ENCODE data around the gene MYRIP. TPM values are rescaled to one million over a fixed set of nuclear protein-coding genes. Genes with fewer than 3 reads are reported as not detected.

The MYRIP gene
- total RNA-seq, 1 experiment from 2014 or later = 0.44 TPM

DNA sequence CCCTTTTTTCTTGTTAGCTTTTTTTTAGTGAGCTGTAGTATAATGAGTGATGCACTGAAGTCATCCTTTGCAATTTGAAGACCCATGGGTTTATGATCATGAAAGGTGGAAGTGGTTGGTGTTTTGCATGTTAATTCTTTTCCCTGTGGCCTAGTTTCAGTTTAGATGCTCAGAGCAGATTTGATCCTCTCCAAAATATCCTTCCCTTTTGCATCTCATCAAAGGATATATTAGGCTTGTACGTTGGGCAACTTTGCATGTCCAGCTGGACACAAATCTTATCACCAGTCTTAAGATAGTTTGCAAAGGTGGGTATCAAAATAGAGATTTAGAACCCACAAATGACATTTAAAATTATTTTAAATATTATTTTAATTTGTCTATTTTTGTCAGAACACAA is 72.7 kb downstream of the MYRIP start:
- H3K9me2 ChIP-seq (ENCODE audit: insufficient read depth) = no peaks in the 10 kb centered on the region
- no peak overlapping the region for H2AFZ ChIP-seq (ENCODE audit: low read depth, low read length, poor library complexity, severe bottlenecking)
- intact Hi-C loops (cut with micrococcal nuclease) = no loop called here
- DNase-seq (ENCODE audit: low read depth, low spot score) (no peak), ATAC-seq (no peak)
- TF ChIP-seq, protein P1, sequence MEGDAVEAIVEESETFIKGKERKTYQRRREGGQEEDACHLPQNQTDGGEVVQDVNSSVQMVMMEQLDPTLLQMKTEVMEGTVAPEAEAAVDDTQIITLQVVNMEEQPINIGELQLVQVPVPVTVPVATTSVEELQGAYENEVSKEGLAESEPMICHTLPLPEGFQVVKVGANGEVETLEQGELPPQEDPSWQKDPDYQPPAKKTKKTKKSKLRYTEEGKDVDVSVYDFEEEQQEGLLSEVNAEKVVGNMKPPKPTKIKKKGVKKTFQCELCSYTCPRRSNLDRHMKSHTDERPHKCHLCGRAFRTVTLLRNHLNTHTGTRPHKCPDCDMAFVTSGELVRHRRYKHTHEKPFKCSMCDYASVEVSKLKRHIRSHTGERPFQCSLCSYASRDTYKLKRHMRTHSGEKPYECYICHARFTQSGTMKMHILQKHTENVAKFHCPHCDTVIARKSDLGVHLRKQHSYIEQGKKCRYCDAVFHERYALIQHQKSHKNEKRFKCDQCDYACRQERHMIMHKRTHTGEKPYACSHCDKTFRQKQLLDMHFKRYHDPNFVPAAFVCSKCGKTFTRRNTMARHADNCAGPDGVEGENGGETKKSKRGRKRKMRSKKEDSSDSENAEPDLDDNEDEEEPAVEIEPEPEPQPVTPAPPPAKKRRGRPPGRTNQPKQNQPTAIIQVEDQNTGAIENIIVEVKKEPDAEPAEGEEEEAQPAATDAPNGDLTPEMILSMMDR (IDR thresholded peaks at IDR 0.05 in 2 of 3, conservative IDR thresholded peaks at IDR 0.05 in 1 of 3; ENCODE audit: borderline replicate concordance in 1 of 3, insufficient read depth in 1 of 3, low read depth in 2 of 3, low read length in 2 of 3) = no peak
- H3K79me2 ChIP-seq (ENCODE audit: insufficient read depth, low read length) = no peaks in the 10 kb centered on the region
- no peaks in the 10 kb centered on the region for H3K27me3 ChIP-seq (ENCODE audit: insufficient read depth, low read length)
- H3K4me1 ChIP-seq (ENCODE audit: control insufficient read depth in 1 of 2, insufficient read depth in 2 of 2, low read length in 2 of 2) = no peaks in the 10 kb centered on the region
- RAD21 ChIA-PET (ENCODE audit: low non-redundant PET in 1 of 2, low total read pairs in 2 of 2, uncharacterized antibody in 2 of 2, unreplicated experiment in 2 of 2) = no interaction called here
- CTCF ChIA-PET = no interaction called here
- H3K4me3 ChIP-seq (replicated peaks in 1 of 2; ENCODE audit: low read depth in 1 of 2, low read length in 2 of 2) = no peak overlapping the region
- H4K20me1 ChIP-seq (ENCODE audit: insufficient read depth) = no peaks in the 10 kb centered on the region
- H3K4me2 ChIP-seq (ENCODE audit: low read length) = no peak overlapping the region
- POLR2A ChIA-PET = no interaction called here
- H3K9ac ChIP-seq (ENCODE audit: low read length) = no peak overlapping the region
- H3K36me3 ChIP-seq (ENCODE audit: control insufficient read depth in 1 of 2, insufficient read depth in 2 of 2, low read length in 2 of 2) = no peaks in the 10 kb centered on the region
- BruUV-seq (replicated peaks) = no TSS peak
- no peak overlapping the region for H3K27ac ChIP-seq (ENCODE audit: low read depth, low read length)
- H3K9me3 ChIP-seq (ENCODE audit: control insufficient read depth in 1 of 2, insufficient read depth in 1 of 2, low read depth in 1 of 2, low read length in 2 of 2) = no peaks in the 10 kb centered on the region

DNA sequence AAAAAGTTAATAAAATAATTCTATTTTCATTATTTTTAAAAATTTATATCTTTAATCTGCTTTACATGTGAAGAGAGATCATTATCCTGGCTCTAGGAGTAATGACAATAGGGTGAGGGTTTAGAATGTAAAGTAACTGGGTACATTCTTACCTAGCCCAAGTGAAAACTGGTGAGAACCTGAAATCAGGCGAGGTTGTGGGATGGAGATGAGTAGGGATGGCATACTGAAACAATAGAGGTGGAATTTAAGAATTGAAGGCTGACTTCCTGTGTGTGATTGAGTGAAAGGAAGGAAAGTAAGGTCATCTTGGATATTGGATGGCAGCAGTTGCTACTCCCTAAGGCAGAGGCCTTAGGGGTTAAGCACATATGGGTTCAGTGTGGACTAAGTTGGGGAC is 82.7 kb downstream of the MYRIP start:
- intact Hi-C loops (cut with micrococcal nuclease) = no loop called here
- RAD21 ChIA-PET (ENCODE audit: low non-redundant PET in 1 of 2, low total read pairs in 2 of 2, uncharacterized antibody in 2 of 2, unreplicated experiment in 2 of 2) = no interaction called here
- no peaks in the 10 kb centered on the region for H3K36me3 ChIP-seq (ENCODE audit: control insufficient read depth in 1 of 2, insufficient read depth in 2 of 2, low read length in 2 of 2)
- CTCF ChIA-PET = no interaction called here
- no peaks in the 10 kb centered on the region for H3K9me3 ChIP-seq (ENCODE audit: control insufficient read depth in 1 of 2, insufficient read depth in 1 of 2, low read depth in 1 of 2, low read length in 2 of 2)
- H3K79me2 ChIP-seq (ENCODE audit: insufficient read depth, low read length) = no peaks in the 10 kb centered on the region
- no TSS peak for BruUV-seq (replicated peaks)
- H3K27me3 ChIP-seq (ENCODE audit: insufficient read depth, low read length) = no peaks in the 10 kb centered on the region
- POLR2A ChIA-PET = no interaction called here
- ATAC-seq = no peak
- no peaks in the 10 kb centered on the region for H3K4me1 ChIP-seq (ENCODE audit: control insufficient read depth in 1 of 2, insufficient read depth in 2 of 2, low read length in 2 of 2)
- H4K20me1 ChIP-seq (ENCODE audit: insufficient read depth) = no peaks in the 10 kb centered on the region
- H3K9me2 ChIP-seq (ENCODE audit: insufficient read depth) = no peaks in the 10 kb centered on the region
- no peak overlapping the region for H3K4me3 ChIP-seq (replicated peaks in 1 of 2; ENCODE audit: low read depth in 1 of 2, low read length in 2 of 2)
- TF ChIP-seq SP1 (IDR thresholded peaks at IDR 0.05; ENCODE audit: low read depth) (no peak), FOSL1 (IDR thresholded peaks at IDR 0.05; ENCODE audit: low read depth) (no peak), POLR2AphosphoS5 (IDR thresholded peaks at IDR 0.05; ENCODE audit: low read depth, low read length) (no peak), SIN3A (IDR thresholded peaks at IDR 0.05; ENCODE audit: low read depth) (no peak), EZH2 (IDR thresholded peaks at IDR 0.05) (no peak), YY1 (IDR thresholded peaks at IDR 0.05; ENCODE audit: extremely low read depth, insufficient replicate concordance, low read depth, low read length) (no peak), EZH2phosphoT487 (IDR thresholded peaks at IDR 0.05; ENCODE audit: borderline replicate concordance) (no peak), ELF1 (IDR thresholded peaks at IDR 0.05; ENCODE audit: borderline replicate concordance, low read depth) (no peak)
- TF ChIP-seq, protein P2, sequence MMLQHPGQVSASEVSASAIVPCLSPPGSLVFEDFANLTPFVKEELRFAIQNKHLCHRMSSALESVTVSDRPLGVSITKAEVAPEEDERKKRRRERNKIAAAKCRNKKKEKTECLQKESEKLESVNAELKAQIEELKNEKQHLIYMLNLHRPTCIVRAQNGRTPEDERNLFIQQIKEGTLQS (IDR thresholded peaks at IDR 0.05) = no peak
- TF ChIP-seq, protein P1 (IDR thresholded peaks at IDR 0.05 in 2 of 3, conservative IDR thresholded peaks at IDR 0.05 in 1 of 3; ENCODE audit: borderline replicate concordance in 1 of 3, insufficient read depth in 1 of 3, low read depth in 2 of 3, low read length in 2 of 3) = no peak
- no peak overlapping the region for H2AFZ ChIP-seq (ENCODE audit: low read depth, low read length, poor library complexity, severe bottlenecking)
- no peak for DNase-seq (ENCODE audit: low read depth, low spot score)
- no peak overlapping the region for H3K9ac ChIP-seq (ENCODE audit: low read length)
- H3K27ac ChIP-seq (ENCODE audit: low read depth, low read length) = no peak overlapping the region
- H3K4me2 ChIP-seq (ENCODE audit: low read length) = no peak overlapping the region

Data from HCT116 (cell line).